Nephron (organoid): Measurements from ENCODE around the gene AJAP1.

ENCODE experiments used
- H3K27ac Mint-ChIP-seq, 3 experiments: 2 replicates each; pipeline ENCODE4 v1.8.0; 2020; ENCODE audit warnings: mixed read lengths in 3 of 3, mild to moderate bottlenecking in 2 of 3, moderate library complexity in 1 of 3
- H3K27me3 Mint-ChIP-seq: 2 replicates; pipeline ENCODE4 v1.8.0; 2021; ENCODE audit warnings: low read depth, mild to moderate bottlenecking, moderate library complexity, mixed read lengths
- H3K36me3 Mint-ChIP-seq: 2 replicates; pipeline ENCODE4 v1.8.0; 2020; ENCODE audit warnings: low read depth, mixed read lengths
- H3K4me1 Mint-ChIP-seq: 2 replicates; pipeline ENCODE4 v1.8.0; 2020; ENCODE audit warnings: mixed read lengths
- H3K4me3 Mint-ChIP-seq, 3 experiments: 2 replicates each; pipeline ENCODE4 v1.8.0; 2020; ENCODE audit warnings: mild to moderate bottlenecking in 3 of 3, mixed read lengths in 3 of 3, moderate library complexity in 2 of 3
- H3K9me3 Mint-ChIP-seq: 2 replicates; pipeline ENCODE4 v1.8.0; 2020; ENCODE audit warnings: mixed read lengths
- CTCF ChIP-seq, 3 experiments: fragments of 200-600 bp; sonication (generic); IDR thresholded peaks; one replicate each; pipeline ENCODE4 v1.5.0; 2021; ENCODE audit warnings: antibody characterized with exemption in 3 of 3; ENCODE audit not compliant: unreplicated experiment in 3 of 3

AJAP1 gene

GRCh38 chr1:4772294-4773010, 118.0 kb downstream of the AJAP1 start:
- H3K27me3 Mint-ChIP-seq, result peaks cover 32% of the 10 kb centered on the region
- H3K27ac Mint-ChIP-seq, result no peak overlapping the region
- H3K9me3 Mint-ChIP-seq, result no peaks in the 10 kb centered on the region
- H3K4me3 Mint-ChIP-seq, result no peak overlapping the region
- no peaks in the 10 kb centered on the region for H3K36me3 Mint-ChIP-seq
- H3K4me1 Mint-ChIP-seq, result peaks cover 5% of the 10 kb centered on the region
- no peak for TF ChIP-seq CTCF (IDR thresholded peaks at IDR 0.05; ENCODE audit: unreplicated experiment in 3 of 3)

- Mint-ChIP-seq H3K27me3 (peaks cover 32% of the 10 kb centered on the region), H3K4me3 (no peak overlapping the region), H3K27ac (no peak overlapping the region), H3K36me3 (no peaks in the 10 kb centered on the region), H3K9me3 (no peaks in the 10 kb centered on the region), H3K4me1 (peaks cover 8% of the 10 kb centered on the region)
- no peak for TF ChIP-seq CTCF (IDR thresholded peaks at IDR 0.05; ENCODE audit: unreplicated experiment in 3 of 3)
Observed at GRCh38 chr1:4773226-4773625, 118.8 kb downstream of the AJAP1 start.

- Mint-ChIP-seq H3K27me3 (peaks cover 27% of the 10 kb centered on the region), H3K4me3 (no peak overlapping the region), H3K27ac (no peak overlapping the region), H3K4me1 (peaks cover 14% of the 10 kb centered on the region), H3K9me3 (no peaks in the 10 kb centered on the region), H3K36me3 (no peaks in the 10 kb centered on the region)
- TF ChIP-seq CTCF (IDR thresholded peaks at IDR 0.05; ENCODE audit: unreplicated experiment in 3 of 3), result no peak
Observed at GRCh38 chr1:4775506-4775905, 121.1 kb downstream of the AJAP1 start.

- Mint-ChIP-seq H3K27ac (no peak overlapping the region), H3K4me3 (no peak overlapping the region), H3K9me3 (no peaks in the 10 kb centered on the region), H3K27me3 (peaks cover 19% of the 10 kb centered on the region), H3K36me3 (no peaks in the 10 kb centered on the region), H3K4me1 (peaks cover 10% of the 10 kb centered on the region)
- peak; percentile 34 to 46 (median 40) for TF ChIP-seq CTCF (IDR thresholded peaks at IDR 0.05; ENCODE audit: unreplicated experiment in 3 of 3)
Observed at GRCh38 chr1:4778056-4778455, 123.6 kb downstream of the AJAP1 start.

GRCh38 chr1:4781646-4782045, 127.2 kb downstream of the AJAP1 start:
- Mint-ChIP-seq H3K27me3 (peaks cover 10% of the 10 kb centered on the region), H3K36me3 (no peaks in the 10 kb centered on the region), H3K27ac (no peak overlapping the region), H3K9me3 (no peaks in the 10 kb centered on the region), H3K4me1 (peaks cover 18% of the 10 kb centered on the region), H3K4me3 (no peak overlapping the region)
- TF ChIP-seq CTCF (IDR thresholded peaks at IDR 0.05; ENCODE audit: unreplicated experiment in 3 of 3), result no peak

- Mint-ChIP-seq H3K4me1 (peaks cover 9% of the 10 kb centered on the region), H3K36me3 (no peaks in the 10 kb centered on the region), H3K27me3 (peaks cover 3% of the 10 kb centered on the region), H3K27ac (no peak overlapping the region), H3K4me3 (no peak overlapping the region), H3K9me3 (no peaks in the 10 kb centered on the region)
- no peak for TF ChIP-seq CTCF (IDR thresholded peaks at IDR 0.05; ENCODE audit: unreplicated experiment in 3 of 3)
Observed at GRCh38 chr1:4784761-4785160, 130.4 kb downstream of the AJAP1 start.
